Activated naive CD8-positive, alpha-beta T cell treated with anti-CD3 and anti-CD28 coated beads, Interleukin-2, amount 50 U/mL, for 16 hours (primary cell): ENCODE results near the gene GH1.
"Not testable (repeated sequence)": the region's sequence is repeated elsewhere in the genome, so short reads cannot be mapped to it uniquely, and the experiment has no call there.

ENCODE experiments used
- DNase-seq: peaks from one replicate; pipeline ENCODE4 v3.0.0-alpha.2; 2020; ENCODE audit warnings: low read depth, low spot score

GH1 gene

GRCh38 chr17:63896524-63897354 lies 21.9 kb downstream of the GH1 start, which contains the start of gene CSH1:
TSS of gene CSH1 (minus strand) at chr17:63896574. CDS start at chr17:63896511, 63 bp downstream.
- DNase-seq = not testable (repeated sequence)

GRCh38 chr17:63894821-63895220 lies 23.8 kb downstream of the GH1 start:
- DNase-seq = not testable (repeated sequence)

- DNase-seq = not testable (repeated sequence)
Observed at GRCh38 chr17:63894021-63894420, 24.6 kb downstream of the GH1 start.

GRCh38 chr17:63892316-63893037 lies 26.2 kb downstream of the GH1 start:
- not testable (repeated sequence) for DNase-seq

GRCh38 chr17:63889026-63889848 lies 29.4 kb downstream of the GH1 start:
- not testable (repeated sequence) for DNase-seq

- not testable (repeated sequence) for DNase-seq
Observed at GRCh38 chr17:63885119-63885518, 33.5 kb downstream of the GH1 start.

GRCh38 chr17:63882626-63883126 lies 36.0 kb downstream of the GH1 start:
- DNase-seq = not testable (repeated sequence)

GRCh38 chr17:63881935-63882601 lies 36.6 kb downstream of the GH1 start, which contains the start of gene GH2:
TSS of gene GH2 (minus strand) at chr17:63881944. CDS start at chr17:63881801, 143 bp downstream.
- peak; percentile 39 for DNase-seq

GRCh38 chr17:63881337-63881736 lies 37.3 kb downstream of the GH1 start:
- not testable (repeated sequence) for DNase-seq

- no peak for DNase-seq
Observed at GRCh38 chr17:63880706-63881105, 37.9 kb downstream of the GH1 start.

GRCh38 chr17:63878413-63878812 lies 40.2 kb downstream of the GH1 start:
- DNase-seq = not testable (repeated sequence)

- DNase-seq = not testable (repeated sequence)
Observed at GRCh38 chr17:63874693-63875092, 43.9 kb downstream of the GH1 start.

- not testable (repeated sequence) for DNase-seq
Observed at GRCh38 chr17:63874061-63874626, 44.5 kb downstream of the GH1 start.

GRCh38 chr17:63873577-63873976 lies 45.1 kb downstream of the GH1 start, which contains the start of gene CSH2:
TSS of gene CSH2 (minus strand) at chr17:63873677. CDS start at chr17:63873614, 63 bp downstream.
- DNase-seq = not testable (repeated sequence)

- DNase-seq = not testable (repeated sequence)
Observed at GRCh38 chr17:63871646-63872365, 46.8 kb downstream of the GH1 start.

- not testable (repeated sequence) for DNase-seq
Observed at GRCh38 chr17:63870292-63870665, 48.4 kb downstream of the GH1 start.

GRCh38 chr17:63869491-63870291 lies 48.9 kb downstream of the GH1 start:
- not testable (repeated sequence) for DNase-seq
